Panc1 (cell line): ENCODE results near the gene MTA1. TPM values are rescaled to one million over a fixed set of nuclear protein-coding genes. Genes with fewer than 3 reads are reported as not detected.

ENCODE experiments used
- ATAC-seq: fragments of 200-7000 bp; cut with Tn5 transposase; 2 replicates; pipeline ENCODE4 v1.9.1; 2020; ENCODE audit warnings: mild to moderate bottlenecking, moderate library complexity
- BruUV-seq: library from RNA; stranded (reverse); fragments of 400-500 nt; replicated peaks from 2 replicates; lab custom pipeline; 2021; lab: Mats Ljungman, UMichigan
- CTCF ChIA-PET: fragments of 300-600 bp; sonication (Branson Sonifier 250); formaldehyde crosslinking; loops from one replicate; lab custom pipeline; 2022; ENCODE audit warnings: antibody characterized with exemption; lab: Charles Lee
- POLR2A ChIA-PET: fragments of 300-600 bp; sonication (Branson Sonifier 250); formaldehyde crosslinking; loops from one replicate; lab custom pipeline; 2022; ENCODE audit warnings: antibody characterized with exemption; lab: Charles Lee
- DNase-seq: peaks from one replicate; pipeline ENCODE4 v3.0.0-alpha.2; 2010; ENCODE audit warnings: low read depth, low spot score
- H3K27ac ChIP-seq: 2 replicates; pipeline ENCODE4 v1.5.1; 2011; ENCODE audit warnings: mild to moderate bottlenecking, low read length, inconsistent platforms
- H3K27me3 ChIP-seq: fragments of 200-500 bp; sonication (Bioruptor generic); 2 replicates; pipeline ENCODE4 v1.6.0; 2014; ENCODE audit warnings: low read length, inconsistent platforms; ENCODE audit not compliant: control insufficient read depth, insufficient read depth
- H3K36me3 ChIP-seq: fragments of 200-500 bp; sonication (Bioruptor generic); 2 replicates; pipeline ENCODE4 v1.5.1; 2014; ENCODE audit warnings: inconsistent platforms, mild to moderate bottlenecking, low read length, moderate library complexity; ENCODE audit not compliant: control insufficient read depth, insufficient read depth
- H3K4me1 ChIP-seq: 2 replicates; pipeline ENCODE4 v1.5.1; 2011; ENCODE audit warnings: inconsistent platforms, mild to moderate bottlenecking, low read length, moderate library complexity; ENCODE audit not compliant: control insufficient read depth, insufficient read depth
- H3K4me3 ChIP-seq, 2 experiments: 2 replicates each; pipeline ENCODE4 v1.5.1; 2011 to 2012; ENCODE audit warnings: low read depth in 2 of 2, low read length in 2 of 2, mild to moderate bottlenecking in 2 of 2, inconsistent platforms in 1 of 2, moderate library complexity in 1 of 2
- H3K9me3 ChIP-seq: fragments of 200-500 bp; sonication (Bioruptor generic); 2 replicates; pipeline ENCODE4 v1.5.1; 2014; ENCODE audit warnings: low read depth, mild to moderate bottlenecking, inconsistent platforms, low read length, moderate library complexity; ENCODE audit not compliant: control insufficient read depth, insufficient read depth
- POLR2AphosphoS5 ChIP-seq: IDR thresholded peaks from 2 replicates; pipeline ENCODE4 v1.6.1; 2012; ENCODE audit warnings: mild to moderate bottlenecking, low read depth, low read length, moderate library complexity
- SIN3A ChIP-seq: IDR thresholded peaks from 2 replicates; pipeline ENCODE4 v1.6.1; 2012; ENCODE audit warnings: low read depth, mild to moderate bottlenecking, low read length, moderate library complexity, borderline replicate concordance; ENCODE audit not compliant: insufficient read depth
- TCF7L2 ChIP-seq: IDR thresholded peaks from 2 replicates; pipeline ENCODE4 v1.6.1; 2011; ENCODE audit warnings: mild to moderate bottlenecking, low read depth, low read length, inconsistent platforms
- in situ Hi-C: cut with HindIII; loops from 2 replicates; pipeline ENCODE4 v1.10.0; 2016; ENCODE audit warnings: low sequenced_read_pairs, low pct_unique_long_range_greater_than_20kb
- intact Hi-C: fragments of 100-400 bp; cut with micrococcal nuclease; formaldehyde crosslinking; loops from one replicate; pipeline ENCODE4 v1.10.0; 2022; ENCODE audit not compliant: unreplicated experiment
- total RNA-seq: library from RNA; stranded (reverse); gene quantifications from one replicate; pipeline ENCODE4 v1.2.1, GENCODE V29; 2021; ENCODE audit not compliant: unreplicated experiment
- TF ChIP-seq, protein P1 (sequence below): fragments of 450-650 bp; IDR thresholded peaks from 2 replicates; pipeline ENCODE4 v1.5.1; 2017; ENCODE audit warnings: mild to moderate bottlenecking
- TF ChIP-seq, protein P2 (sequence below), 2 experiments: IDR thresholded peaks; 2 replicates each; pipeline ENCODE4 v1.6.1; 2011 to 2012; ENCODE audit warnings: low read depth in 2 of 2, control low read depth in 1 of 2, low read length in 1 of 2, mild to moderate bottlenecking in 1 of 2, moderate library complexity in 1 of 2; ENCODE audit not compliant: insufficient read depth in 1 of 2

The MTA1 gene
- total RNA-seq, 1 experiment from 2014 or later: 105 TPM

DNA sequence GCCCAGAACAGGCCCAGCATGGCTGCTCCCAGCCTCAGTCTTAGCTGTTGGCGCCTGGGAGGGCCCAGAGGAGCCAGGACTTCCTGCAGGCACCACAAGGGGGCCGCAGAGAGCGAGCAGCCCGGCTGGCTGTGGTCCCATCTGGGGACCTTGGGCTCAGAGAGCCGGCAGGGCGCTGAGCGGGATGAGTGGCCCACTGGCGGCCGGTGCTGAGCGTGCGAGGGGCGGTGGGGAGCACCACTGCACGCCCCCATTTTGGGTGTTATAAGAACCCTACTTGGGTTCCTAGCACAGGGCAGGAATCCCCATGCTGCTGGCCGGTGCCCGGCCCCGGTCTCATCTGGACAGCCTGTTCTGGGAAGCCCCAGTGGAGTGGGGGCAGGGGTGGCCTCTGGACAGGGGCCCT is 29.1 kb downstream of the MTA1 start:
- Histone ChIP-seq H3K27me3 (no peaks in the 10 kb centered on the region), H3K9me3 (no peaks in the 10 kb centered on the region), H3K4me1 (no peaks in the 10 kb centered on the region), H3K27ac (no peak overlapping the region), H3K36me3 (no peaks in the 10 kb centered on the region; the same call in 1 of the 2 replicates), H3K4me3 (no peak overlapping the region)
- CTCF ChIA-PET: interaction anchor here (0.8 kb wide), 1 partner anchor 10 kb away, joined by 3 read pairs; no protein-coding TSS in a partner anchor
- DNase-seq: peak; percentile 7
- TF ChIP-seq, protein P1, sequence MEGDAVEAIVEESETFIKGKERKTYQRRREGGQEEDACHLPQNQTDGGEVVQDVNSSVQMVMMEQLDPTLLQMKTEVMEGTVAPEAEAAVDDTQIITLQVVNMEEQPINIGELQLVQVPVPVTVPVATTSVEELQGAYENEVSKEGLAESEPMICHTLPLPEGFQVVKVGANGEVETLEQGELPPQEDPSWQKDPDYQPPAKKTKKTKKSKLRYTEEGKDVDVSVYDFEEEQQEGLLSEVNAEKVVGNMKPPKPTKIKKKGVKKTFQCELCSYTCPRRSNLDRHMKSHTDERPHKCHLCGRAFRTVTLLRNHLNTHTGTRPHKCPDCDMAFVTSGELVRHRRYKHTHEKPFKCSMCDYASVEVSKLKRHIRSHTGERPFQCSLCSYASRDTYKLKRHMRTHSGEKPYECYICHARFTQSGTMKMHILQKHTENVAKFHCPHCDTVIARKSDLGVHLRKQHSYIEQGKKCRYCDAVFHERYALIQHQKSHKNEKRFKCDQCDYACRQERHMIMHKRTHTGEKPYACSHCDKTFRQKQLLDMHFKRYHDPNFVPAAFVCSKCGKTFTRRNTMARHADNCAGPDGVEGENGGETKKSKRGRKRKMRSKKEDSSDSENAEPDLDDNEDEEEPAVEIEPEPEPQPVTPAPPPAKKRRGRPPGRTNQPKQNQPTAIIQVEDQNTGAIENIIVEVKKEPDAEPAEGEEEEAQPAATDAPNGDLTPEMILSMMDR: peak; percentile 88
- TF ChIP-seq, protein P2, sequence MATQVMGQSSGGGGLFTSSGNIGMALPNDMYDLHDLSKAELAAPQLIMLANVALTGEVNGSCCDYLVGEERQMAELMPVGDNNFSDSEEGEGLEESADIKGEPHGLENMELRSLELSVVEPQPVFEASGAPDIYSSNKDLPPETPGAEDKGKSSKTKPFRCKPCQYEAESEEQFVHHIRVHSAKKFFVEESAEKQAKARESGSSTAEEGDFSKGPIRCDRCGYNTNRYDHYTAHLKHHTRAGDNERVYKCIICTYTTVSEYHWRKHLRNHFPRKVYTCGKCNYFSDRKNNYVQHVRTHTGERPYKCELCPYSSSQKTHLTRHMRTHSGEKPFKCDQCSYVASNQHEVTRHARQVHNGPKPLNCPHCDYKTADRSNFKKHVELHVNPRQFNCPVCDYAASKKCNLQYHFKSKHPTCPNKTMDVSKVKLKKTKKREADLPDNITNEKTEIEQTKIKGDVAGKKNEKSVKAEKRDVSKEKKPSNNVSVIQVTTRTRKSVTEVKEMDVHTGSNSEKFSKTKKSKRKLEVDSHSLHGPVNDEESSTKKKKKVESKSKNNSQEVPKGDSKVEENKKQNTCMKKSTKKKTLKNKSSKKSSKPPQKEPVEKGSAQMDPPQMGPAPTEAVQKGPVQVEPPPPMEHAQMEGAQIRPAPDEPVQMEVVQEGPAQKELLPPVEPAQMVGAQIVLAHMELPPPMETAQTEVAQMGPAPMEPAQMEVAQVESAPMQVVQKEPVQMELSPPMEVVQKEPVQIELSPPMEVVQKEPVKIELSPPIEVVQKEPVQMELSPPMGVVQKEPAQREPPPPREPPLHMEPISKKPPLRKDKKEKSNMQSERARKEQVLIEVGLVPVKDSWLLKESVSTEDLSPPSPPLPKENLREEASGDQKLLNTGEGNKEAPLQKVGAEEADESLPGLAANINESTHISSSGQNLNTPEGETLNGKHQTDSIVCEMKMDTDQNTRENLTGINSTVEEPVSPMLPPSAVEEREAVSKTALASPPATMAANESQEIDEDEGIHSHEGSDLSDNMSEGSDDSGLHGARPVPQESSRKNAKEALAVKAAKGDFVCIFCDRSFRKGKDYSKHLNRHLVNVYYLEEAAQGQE (IDR thresholded peaks at IDR 0.05; ENCODE audit: insufficient read depth in 1 of 2, low read depth in 2 of 2, low read length in 1 of 2): no peak
- no peak for TF ChIP-seq POLR2AphosphoS5
- POLR2A ChIA-PET: no interaction called here
- BruUV-seq: no TSS peak
- in situ Hi-C loops (no loop called here), intact Hi-C loops (no loop called here)
- peak; percentile 91 for ATAC-seq

DNA sequence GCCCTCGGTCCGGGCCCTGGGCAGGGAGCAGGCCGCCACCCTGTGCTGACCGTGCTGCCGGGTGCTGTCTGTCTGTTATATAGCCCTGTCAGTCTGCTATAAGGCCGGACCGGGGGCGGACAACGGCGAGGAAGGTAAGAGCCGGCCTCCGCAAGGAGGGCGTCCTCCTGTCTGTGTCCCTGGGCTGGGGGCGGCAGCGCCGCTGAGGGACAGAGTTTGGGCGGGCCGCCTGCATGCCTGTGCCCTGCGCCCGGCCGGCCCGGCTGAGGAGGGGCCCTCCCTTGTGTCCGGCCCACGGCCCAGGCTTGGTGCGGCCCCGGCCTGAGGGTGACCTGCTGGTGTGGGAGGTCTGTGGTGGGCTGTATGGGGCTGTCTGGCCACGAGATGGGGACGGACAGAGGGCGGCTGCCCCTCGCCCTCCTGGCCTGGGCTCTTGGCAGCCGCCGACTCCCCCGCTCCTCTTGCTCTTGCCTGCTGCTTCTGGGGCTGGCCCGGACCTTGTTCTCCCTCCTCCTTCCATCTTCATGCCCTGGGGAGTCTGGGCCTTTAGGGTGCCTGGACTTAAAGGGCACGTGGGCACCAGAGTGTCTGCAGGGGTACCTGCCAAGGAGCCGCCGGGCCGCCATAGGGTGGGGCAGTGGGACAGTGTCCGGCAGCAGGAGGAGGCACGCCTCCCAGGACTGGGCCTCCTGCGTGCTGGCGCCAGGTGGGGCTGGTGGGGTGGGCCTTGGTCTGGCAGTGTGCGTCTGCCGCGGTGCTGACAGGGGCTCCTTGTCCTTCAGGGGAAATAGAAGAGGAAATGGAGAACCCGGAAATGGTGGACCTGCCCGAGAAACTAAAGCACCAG is 29.9 kb downstream of the MTA1 start:
- Histone ChIP-seq H3K36me3 (no peaks in the 10 kb centered on the region; the same call in 1 of the 2 replicates), H3K4me1 (no peaks in the 10 kb centered on the region), H3K4me3 (no peak overlapping the region), H3K27ac (no peak overlapping the region), H3K27me3 (no peaks in the 10 kb centered on the region), H3K9me3 (no peaks in the 10 kb centered on the region)
- DNase-seq: no peak
- POLR2A ChIA-PET: no interaction called here
- no TSS peak for BruUV-seq
- in situ Hi-C loops: no loop called here
- intact Hi-C loops: no loop called here
- TF ChIP-seq, protein P1: no peak
- TF ChIP-seq TCF7L2 (no peak), SIN3A (no peak), POLR2AphosphoS5 (no peak)
- TF ChIP-seq, protein P2 (IDR thresholded peaks at IDR 0.05; ENCODE audit: insufficient read depth in 1 of 2, low read depth in 2 of 2, low read length in 1 of 2): no peak
- ATAC-seq: no peak
- CTCF ChIA-PET: no interaction called here
